NCI-H1092 treated with DMSO at 0.1 percent for 48 hours (cell line): Measurements from ENCODE around the gene HOXB6.

Experiments
- DNase-seq: peaks from one replicate; lab custom pipeline; 2025; lab: John Stamatoyannopoulos, UW

HOXB6 gene

GRCh38 chr17:48634493-48635208 is 29.9 kb upstream of the HOXB6 start:
- DNase-seq: no peak

GRCh38 chr17:48633266-48633677 is 28.5 kb upstream of the HOXB6 start:
- DNase-seq: no peak

GRCh38 chr17:48632579-48633265 is 27.9 kb upstream of the HOXB6 start:
- no peak for DNase-seq

GRCh38 chr17:48631693-48632578 is 27.1 kb upstream of the HOXB6 start:
- no peak for DNase-seq

GRCh38 chr17:48630925-48631692 is 26.3 kb upstream of the HOXB6 start:
- DNase-seq: no peak

- no peak for DNase-seq
These were observed 25.5 kb upstream of the HOXB6 start for GRCh38 chr17:48630009-48630924.

- DNase-seq: no peak
These were observed 24.6 kb upstream of the HOXB6 start for GRCh38 chr17:48629411-48629759.

GRCh38 chr17:48628649-48629410 is 24.0 kb upstream of the HOXB6 start:
- no peak for DNase-seq

- no peak for DNase-seq
These were observed 23.1 kb upstream of the HOXB6 start for GRCh38 chr17:48627623-48628521.

GRCh38 chr17:48627118-48627597 is 22.4 kb upstream of the HOXB6 start:
- DNase-seq: no peak

- DNase-seq: no peak
These were observed 21.7 kb upstream of the HOXB6 start, which contains the start of gene HOXB9 for GRCh38 chr17:48626245-48627117. Gene HOXB9 (minus strand): TSS chr17:48626358. CDS start chr17:48626269, 89 bp downstream.

GRCh38 chr17:48625495-48626244 is 20.9 kb upstream of the HOXB6 start:
- DNase-seq: no peak

GRCh38 chr17:48624544-48625494 is 20.0 kb upstream of the HOXB6 start:
- no peak for DNase-seq

GRCh38 chr17:48624118-48624517 is 19.3 kb upstream of the HOXB6 start:
- no peak for DNase-seq

- no peak for DNase-seq
These were observed 18.8 kb upstream of the HOXB6 start for GRCh38 chr17:48623583-48623982.

GRCh38 chr17:48622857-48623256 is 18.1 kb upstream of the HOXB6 start:
- no peak for DNase-seq
